Nephron (organoid): ENCODE measurements around the gene NRP2.

Source experiments
- H3K27ac Mint-ChIP-seq, 3 experiments: 2 replicates each; pipeline ENCODE4 v1.8.0; 2020; ENCODE audit warnings: mixed read lengths in 3 of 3, mild to moderate bottlenecking in 2 of 3, moderate library complexity in 1 of 3
- H3K27me3 Mint-ChIP-seq: 2 replicates; pipeline ENCODE4 v1.8.0; 2021; ENCODE audit warnings: low read depth, mild to moderate bottlenecking, moderate library complexity, mixed read lengths
- H3K36me3 Mint-ChIP-seq: 2 replicates; pipeline ENCODE4 v1.8.0; 2020; ENCODE audit warnings: low read depth, mixed read lengths
- H3K4me1 Mint-ChIP-seq: 2 replicates; pipeline ENCODE4 v1.8.0; 2020; ENCODE audit warnings: mixed read lengths
- H3K4me3 Mint-ChIP-seq, 3 experiments: 2 replicates each; pipeline ENCODE4 v1.8.0; 2020; ENCODE audit warnings: mild to moderate bottlenecking in 3 of 3, mixed read lengths in 3 of 3, moderate library complexity in 2 of 3
- H3K9me3 Mint-ChIP-seq: 2 replicates; pipeline ENCODE4 v1.8.0; 2020; ENCODE audit warnings: mixed read lengths
- CTCF ChIP-seq, 3 experiments: fragments of 200-600 bp; sonication (generic); IDR thresholded peaks; one replicate each; pipeline ENCODE4 v1.5.0; 2021; ENCODE audit warnings: antibody characterized with exemption in 3 of 3; ENCODE audit not compliant: unreplicated experiment in 3 of 3

The NRP2 gene

GRCh38 chr2:205768341-205768740 is 86.0 kb downstream of the NRP2 start:
- TF ChIP-seq CTCF (IDR thresholded peaks at IDR 0.05; ENCODE audit: unreplicated experiment in 3 of 3), result no peak
- no peak overlapping the region for H3K4me3 Mint-ChIP-seq
- no peaks in the 10 kb centered on the region for H3K9me3 Mint-ChIP-seq
- peaks cover 17% of the 10 kb centered on the region for H3K36me3 Mint-ChIP-seq
- H3K27me3 Mint-ChIP-seq, result no peaks in the 10 kb centered on the region
- H3K27ac Mint-ChIP-seq, result peak overlapping the region; percentile 21 to 75 (median 55)
- peaks cover 70% of the 10 kb centered on the region for H3K4me1 Mint-ChIP-seq

- H3K9me3 Mint-ChIP-seq, result no peaks in the 10 kb centered on the region
- no peaks in the 10 kb centered on the region for H3K27me3 Mint-ChIP-seq
- no peak for TF ChIP-seq CTCF (IDR thresholded peaks at IDR 0.05; ENCODE audit: unreplicated experiment in 3 of 3)
- H3K27ac Mint-ChIP-seq, result peak overlapping the region; percentile 31 to 75 (median 56)
- peaks cover 74% of the 10 kb centered on the region for H3K4me1 Mint-ChIP-seq
- H3K4me3 Mint-ChIP-seq, result no peak overlapping the region
- H3K36me3 Mint-ChIP-seq, result peaks cover 17% of the 10 kb centered on the region
Observed at GRCh38 chr2:205768815-205769494, 86.7 kb downstream of the NRP2 start.

GRCh38 chr2:205769495-205769850 is 87.2 kb downstream of the NRP2 start:
- peaks cover 17% of the 10 kb centered on the region for H3K36me3 Mint-ChIP-seq
- no peak overlapping the region for H3K4me3 Mint-ChIP-seq
- no peaks in the 10 kb centered on the region for H3K9me3 Mint-ChIP-seq
- H3K27ac Mint-ChIP-seq, result peak overlapping the region; percentile 24 to 75 (median 56)
- peaks cover 75% of the 10 kb centered on the region for H3K4me1 Mint-ChIP-seq
- no peak for TF ChIP-seq CTCF (IDR thresholded peaks at IDR 0.05; ENCODE audit: unreplicated experiment in 3 of 3)
- H3K27me3 Mint-ChIP-seq, result no peaks in the 10 kb centered on the region

GRCh38 chr2:205769879-205770278 is 87.6 kb downstream of the NRP2 start:
- H3K27me3 Mint-ChIP-seq, result no peaks in the 10 kb centered on the region
- no peak overlapping the region for H3K4me3 Mint-ChIP-seq
- peaks cover 75% of the 10 kb centered on the region for H3K4me1 Mint-ChIP-seq
- TF ChIP-seq CTCF (IDR thresholded peaks at IDR 0.05; ENCODE audit: unreplicated experiment in 3 of 3), result no peak
- H3K27ac Mint-ChIP-seq, result peak overlapping the region; percentile 24 to 75 (median 56)
- H3K36me3 Mint-ChIP-seq, result peaks cover 17% of the 10 kb centered on the region
- H3K9me3 Mint-ChIP-seq, result no peaks in the 10 kb centered on the region

- no peak for TF ChIP-seq CTCF (IDR thresholded peaks at IDR 0.05; ENCODE audit: unreplicated experiment in 3 of 3)
- no peaks in the 10 kb centered on the region for H3K9me3 Mint-ChIP-seq
- H3K4me3 Mint-ChIP-seq, result peak overlapping the region in 1 of 3 experiments; percentile 17
- H3K36me3 Mint-ChIP-seq, result peaks cover 19% of the 10 kb centered on the region
- H3K4me1 Mint-ChIP-seq, result peaks cover 75% of the 10 kb centered on the region
- H3K27ac Mint-ChIP-seq, result peak overlapping the region; percentile 37 to 75 (median 68)
- H3K27me3 Mint-ChIP-seq, result no peaks in the 10 kb centered on the region
Observed at GRCh38 chr2:205770577-205770976, 88.3 kb downstream of the NRP2 start.

GRCh38 chr2:205771031-205771430 is 88.7 kb downstream of the NRP2 start:
- Mint-ChIP-seq H3K27me3 (no peaks in the 10 kb centered on the region), H3K4me1 (peaks cover 80% of the 10 kb centered on the region), H3K9me3 (no peaks in the 10 kb centered on the region), H3K27ac (peak overlapping the region; percentile 37 to 75 (median 68)), H3K36me3 (peaks cover 21% of the 10 kb centered on the region), H3K4me3 (peak overlapping the region in 1 of 3 experiments; percentile 17)
- no peak for TF ChIP-seq CTCF (IDR thresholded peaks at IDR 0.05; ENCODE audit: unreplicated experiment in 3 of 3)
